Femur (tissue), 1 donor: Measurements from ENCODE around the gene CYP24A1.

Experiments used
- DNase-seq: peaks from one replicate; pipeline ENCODE4 v3.0.0-alpha.2; 2017

CYP24A1 gene

GRCh38 chr20:54155736-54156317, 18.0 kb downstream of the CYP24A1 start:
- DNase-seq = no peak

- DNase-seq = no peak
These were observed 19.3 kb downstream of the CYP24A1 start for GRCh38 chr20:54154439-54154838.

- no peak for DNase-seq
These were observed 19.9 kb downstream of the CYP24A1 start for GRCh38 chr20:54153847-54154246.

- DNase-seq = no peak
These were observed 20.8 kb downstream of the CYP24A1 start for GRCh38 chr20:54153041-54153327.

- DNase-seq = no peak
These were observed 21.4 kb downstream of the CYP24A1 start for GRCh38 chr20:54152227-54153040.

GRCh38 chr20:54151511-54152226, 22.1 kb downstream of the CYP24A1 start:
- no peak for DNase-seq

- no peak for DNase-seq
These were observed 22.7 kb downstream of the CYP24A1 start for GRCh38 chr20:54151075-54151439.

- no peak for DNase-seq
These were observed 24.0 kb downstream of the CYP24A1 start for GRCh38 chr20:54149765-54150264.

GRCh38 chr20:54148947-54149764, 24.6 kb downstream of the CYP24A1 start:
- DNase-seq = no peak

- no peak for DNase-seq
These were observed 27.1 kb downstream of the CYP24A1 start for GRCh38 chr20:54146672-54147071.

GRCh38 chr20:54144847-54145414, 28.9 kb downstream of the CYP24A1 start:
- no peak for DNase-seq

- DNase-seq = no peak
These were observed 32.7 kb downstream of the CYP24A1 start for GRCh38 chr20:54140927-54141566.

GRCh38 chr20:54140486-54140885, 33.3 kb downstream of the CYP24A1 start:
- DNase-seq = no peak

- no peak for DNase-seq
These were observed 33.7 kb downstream of the CYP24A1 start for GRCh38 chr20:54140067-54140466.

- DNase-seq = no peak
These were observed 34.6 kb downstream of the CYP24A1 start for GRCh38 chr20:54139188-54139587.

- DNase-seq = no peak
These were observed 35.4 kb downstream of the CYP24A1 start for GRCh38 chr20:54138427-54138826.

GRCh38 chr20:54137115-54137514, 36.7 kb downstream of the CYP24A1 start:
- no peak for DNase-seq

- no peak for DNase-seq
These were observed 39.2 kb downstream of the CYP24A1 start for GRCh38 chr20:54134445-54135220.

GRCh38 chr20:54133434-54134427, 40.1 kb downstream of the CYP24A1 start:
- no peak for DNase-seq
